Progenitor cell of endocrine pancreas (in vitro differentiated cells): ENCODE measurements around the gene TRMO. TPM values are rescaled to one million over a fixed set of nuclear protein-coding genes. Genes with fewer than 3 reads are reported as not detected.

Source experiments
- DNase-seq: peaks from one replicate; pipeline ENCODE4 v3.0.0; 2021; ENCODE audit warnings: low spot score; ENCODE audit not compliant: unreplicated experiment
- H3K27ac Mint-ChIP-seq: 2 replicates; pipeline ENCODE4 v1.8.0; 2021; ENCODE audit warnings: mild to moderate bottlenecking, moderate library complexity, mixed read lengths
- H3K27me3 Mint-ChIP-seq: 2 replicates; pipeline ENCODE4 v1.8.0; 2021; ENCODE audit warnings: mixed read lengths
- H3K36me3 Mint-ChIP-seq: 2 replicates; pipeline ENCODE4 v1.8.0; 2022; ENCODE audit warnings: mixed read lengths; ENCODE audit not compliant: insufficient read depth
- H3K4me1 Mint-ChIP-seq: 2 replicates; pipeline ENCODE4 v1.8.0; 2021; ENCODE audit warnings: low read depth, mixed read lengths
- H3K4me3 Mint-ChIP-seq: 2 replicates; pipeline ENCODE4 v1.8.0; 2021; ENCODE audit warnings: low read depth, mild to moderate bottlenecking, moderate library complexity, mixed read lengths
- H3K9me3 Mint-ChIP-seq: 2 replicates; pipeline ENCODE4 v1.8.0; 2021; ENCODE audit warnings: low read depth, mixed read lengths
- CTCF ChIP-seq: fragments of 200-600 bp; sonication (generic); IDR thresholded peaks from one replicate; pipeline ENCODE4 v1.5.0; 2021; ENCODE audit warnings: antibody characterized with exemption, mild to moderate bottlenecking; ENCODE audit not compliant: unreplicated experiment
- total RNA-seq: library from RNA; stranded (reverse); gene quantifications from 2 replicates; pipeline ENCODE4 v1.2.1, GENCODE V29; 2021

The TRMO gene
- total RNA-seq, 1 donor from 2014 or later = 14.2 TPM

- peaks cover 87% of the 10 kb centered on the region for H3K27me3 Mint-ChIP-seq
- no peak overlapping the region for H3K27ac Mint-ChIP-seq
- no peak for TF ChIP-seq CTCF
- no peak overlapping the region for H3K4me3 Mint-ChIP-seq
- H3K4me1 Mint-ChIP-seq = peaks cover 5% of the 10 kb centered on the region
- H3K9me3 Mint-ChIP-seq = no peaks in the 10 kb centered on the region
- no peak for DNase-seq
- no peaks in the 10 kb centered on the region for H3K36me3 Mint-ChIP-seq
These were observed 65.3 kb downstream of the TRMO start for GRCh38 chr9:97856857-97857605.

GRCh38 chr9:97855899-97856298, 66.4 kb downstream of the TRMO start:
- peaks cover 5% of the 10 kb centered on the region for H3K4me1 Mint-ChIP-seq
- no peak overlapping the region for H3K4me3 Mint-ChIP-seq
- H3K36me3 Mint-ChIP-seq = no peaks in the 10 kb centered on the region
- TF ChIP-seq CTCF = no peak
- no peak for DNase-seq
- no peaks in the 10 kb centered on the region for H3K9me3 Mint-ChIP-seq
- H3K27ac Mint-ChIP-seq = no peak overlapping the region
- peaks cover 86% of the 10 kb centered on the region for H3K27me3 Mint-ChIP-seq

GRCh38 chr9:97855486-97855875, 66.8 kb downstream of the TRMO start:
- Mint-ChIP-seq H3K27me3 (peaks cover 86% of the 10 kb centered on the region), H3K9me3 (no peaks in the 10 kb centered on the region), H3K4me3 (no peak overlapping the region), H3K36me3 (no peaks in the 10 kb centered on the region), H3K4me1 (peaks cover 5% of the 10 kb centered on the region), H3K27ac (no peak overlapping the region)
- no peak for DNase-seq
- no peak for TF ChIP-seq CTCF

- H3K27me3 Mint-ChIP-seq = peaks cover 86% of the 10 kb centered on the region
- H3K4me3 Mint-ChIP-seq = no peak overlapping the region
- no peak for TF ChIP-seq CTCF
- no peak for DNase-seq
- no peaks in the 10 kb centered on the region for H3K9me3 Mint-ChIP-seq
- H3K27ac Mint-ChIP-seq = no peak overlapping the region
- H3K4me1 Mint-ChIP-seq = peaks cover 5% of the 10 kb centered on the region
- no peaks in the 10 kb centered on the region for H3K36me3 Mint-ChIP-seq
These were observed 67.4 kb downstream of the TRMO start for GRCh38 chr9:97854696-97855485.

Other genes with a start within 250 kb of the TRMO start
- 15.0 and 16.4 TPM in 2 replicates for gene XPA, start 225.2 kb downstream of the TRMO start, total RNA-seq
- gene FOXE1, start 69.3 kb downstream of the TRMO start, total RNA-seq = 0.29 and 0.38 TPM in 2 replicates
- not detected in 2 replicates for gene HEMGN, start 15.7 kb upstream of the TRMO start, total RNA-seq
- 153 and 156 TPM in 2 replicates for gene ANP32B, start 60.8 kb upstream of the TRMO start, total RNA-seq
- 31.9 and 33.8 TPM in 2 replicates for gene NANS, start 134.2 kb upstream of the TRMO start, total RNA-seq
- 2.9 and 3.1 TPM in 2 replicates for gene TRIM14, start 196.7 kb upstream of the TRMO start, total RNA-seq